RWPE1 (cell line): ENCODE data around the gene ATP5ME.
"Not testable (repeated sequence)": the region's sequence is repeated elsewhere in the genome, so short reads cannot be mapped to it uniquely, and the experiment has no call there.

Experiments
- CTCF ChIA-PET: fragments of 350-600 bp; sonication (Branson Sonifier 250); formaldehyde crosslinking; extraction: SDS; loops from one replicate; lab custom pipeline; 2021; lab: Yijun Ruan, JAX
- POLR2A ChIA-PET: fragments of 400-600 bp; formaldehyde crosslinking; extraction: SDS; loops from one replicate; lab custom pipeline; 2020; ENCODE audit warnings: antibody characterized with exemption; ENCODE audit not compliant: low non-redundant PET; lab: Yijun Ruan, JAX
- DNase-seq: peaks from one replicate; pipeline ENCODE4 v3.0.0; 2012; ENCODE audit warnings: low spot score
- H3K27ac ChIP-seq: fragments of 450-650 bp; 2 replicates; pipeline ENCODE4 v1.5.1; 2017
- TF ChIP-seq, protein P1 (sequence below): fragments of 450-650 bp; conservative IDR thresholded peaks from 2 replicates; pipeline ENCODE4 v1.5.1; 2017; ENCODE audit warnings: low read depth, mild to moderate bottlenecking

Gene ATP5ME

DNA sequence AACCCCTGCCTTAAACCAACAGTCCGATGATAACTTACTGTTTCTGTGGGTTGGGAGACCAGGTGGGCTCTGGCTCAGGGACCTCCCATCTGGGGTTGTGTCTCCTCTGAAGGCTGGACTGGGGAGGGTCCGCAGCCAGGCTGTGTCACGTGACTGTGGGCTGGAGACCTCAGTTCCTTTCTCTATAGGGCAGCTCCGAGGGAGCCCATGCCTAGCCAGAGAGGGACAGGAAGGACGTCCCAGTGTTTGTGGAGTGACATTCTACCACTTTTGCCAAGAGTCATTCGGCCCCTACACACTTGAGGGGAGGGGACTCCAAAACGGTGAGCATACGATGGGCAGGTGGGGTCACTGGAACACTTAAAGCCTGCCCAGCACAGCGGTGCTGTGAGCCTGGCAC lies 36.0 kb upstream of the ATP5ME start:
- POLR2A ChIA-PET = no interaction called here
- DNase-seq = no peak
- H3K27ac ChIP-seq = peak overlapping the region; percentile 13; the same call in 1 of the 2 replicates
- TF ChIP-seq, protein P1, sequence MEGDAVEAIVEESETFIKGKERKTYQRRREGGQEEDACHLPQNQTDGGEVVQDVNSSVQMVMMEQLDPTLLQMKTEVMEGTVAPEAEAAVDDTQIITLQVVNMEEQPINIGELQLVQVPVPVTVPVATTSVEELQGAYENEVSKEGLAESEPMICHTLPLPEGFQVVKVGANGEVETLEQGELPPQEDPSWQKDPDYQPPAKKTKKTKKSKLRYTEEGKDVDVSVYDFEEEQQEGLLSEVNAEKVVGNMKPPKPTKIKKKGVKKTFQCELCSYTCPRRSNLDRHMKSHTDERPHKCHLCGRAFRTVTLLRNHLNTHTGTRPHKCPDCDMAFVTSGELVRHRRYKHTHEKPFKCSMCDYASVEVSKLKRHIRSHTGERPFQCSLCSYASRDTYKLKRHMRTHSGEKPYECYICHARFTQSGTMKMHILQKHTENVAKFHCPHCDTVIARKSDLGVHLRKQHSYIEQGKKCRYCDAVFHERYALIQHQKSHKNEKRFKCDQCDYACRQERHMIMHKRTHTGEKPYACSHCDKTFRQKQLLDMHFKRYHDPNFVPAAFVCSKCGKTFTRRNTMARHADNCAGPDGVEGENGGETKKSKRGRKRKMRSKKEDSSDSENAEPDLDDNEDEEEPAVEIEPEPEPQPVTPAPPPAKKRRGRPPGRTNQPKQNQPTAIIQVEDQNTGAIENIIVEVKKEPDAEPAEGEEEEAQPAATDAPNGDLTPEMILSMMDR = no peak
- CTCF ChIA-PET = no interaction called here

DNA sequence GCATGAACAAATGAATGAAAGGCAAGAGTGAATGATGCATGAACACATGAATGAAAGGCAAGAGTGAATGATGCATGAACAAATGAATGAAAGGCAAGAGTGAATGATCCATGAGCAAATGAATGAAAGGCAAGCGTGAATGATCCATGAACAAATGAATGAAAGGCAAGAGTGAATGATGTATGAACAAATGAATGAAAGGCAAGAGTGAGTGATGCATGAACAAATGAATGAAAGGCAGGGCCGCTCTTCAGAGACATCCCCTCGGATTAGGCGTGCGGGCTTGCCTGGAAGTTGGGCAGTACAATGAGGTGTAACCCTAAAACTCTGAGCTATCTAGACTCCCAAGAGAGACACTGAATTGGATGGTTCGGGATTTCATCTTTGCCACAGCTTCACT lies 35.3 kb upstream of the ATP5ME start:
- TF ChIP-seq, protein P1 = no peak
- CTCF ChIA-PET = no interaction called here
- DNase-seq = no peak
- no peak overlapping the region for H3K27ac ChIP-seq
- POLR2A ChIA-PET = no interaction called here

DNA sequence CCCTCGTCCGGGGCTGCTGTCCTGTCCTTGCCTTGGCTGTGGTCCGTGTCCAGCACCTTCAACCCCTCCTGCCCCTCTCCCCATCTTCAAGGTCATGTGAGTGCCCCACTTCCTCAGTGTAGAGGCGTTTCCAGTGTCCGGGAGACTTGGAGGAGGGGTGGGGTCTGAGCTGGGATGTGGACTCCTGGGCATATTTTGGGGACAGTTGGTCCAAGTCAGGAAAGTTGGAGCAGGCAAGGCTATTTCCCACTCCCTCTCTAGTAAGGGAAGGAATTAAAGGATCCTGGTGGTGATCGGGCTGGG lies 34.5 kb upstream of the ATP5ME start:
- no peak for DNase-seq
- ChIA-PET CTCF (no interaction called here), POLR2A (no interaction called here)
- TF ChIP-seq, protein P1 = no peak
- peak overlapping the region; percentile 33 for H3K27ac ChIP-seq

DNA sequence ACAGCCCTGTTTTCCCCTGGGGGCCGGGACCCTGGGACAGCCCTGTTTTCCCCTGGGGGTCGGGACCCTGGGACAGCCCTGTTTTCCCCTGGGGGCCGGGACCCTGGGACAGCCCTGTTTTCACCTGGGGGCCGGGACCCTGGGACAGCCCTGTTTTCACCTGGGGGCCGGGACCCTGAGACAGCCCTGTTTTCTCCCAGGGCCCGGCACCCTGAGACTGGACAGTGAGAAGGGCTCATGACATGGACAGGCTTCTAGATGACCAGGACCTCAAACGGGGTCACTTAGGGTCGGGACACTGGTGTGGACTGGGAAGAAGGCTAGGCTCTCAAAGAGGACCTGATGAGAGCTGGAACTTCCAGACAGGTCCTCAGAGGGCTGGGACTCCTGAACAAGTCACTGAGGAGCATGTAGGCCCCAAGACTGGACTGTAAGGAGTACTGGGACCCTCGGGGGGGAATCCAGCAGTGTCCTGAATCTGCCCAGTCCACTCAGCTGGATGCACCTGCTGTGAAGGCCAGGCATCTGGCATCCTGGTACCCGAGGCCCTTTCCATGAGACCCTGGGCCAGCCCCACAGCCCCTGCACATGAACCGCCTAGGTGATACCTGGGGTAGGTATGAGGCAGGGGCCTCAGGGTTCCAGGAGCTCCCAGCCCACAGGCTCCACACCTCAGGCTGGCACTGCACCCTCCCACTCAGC lies 34.0 kb upstream of the ATP5ME start:
- ChIA-PET CTCF (no interaction called here), POLR2A (no interaction called here)
- DNase-seq = no peak
- TF ChIP-seq, protein P1 = no peak
- H3K27ac ChIP-seq = peak overlapping the region; percentile 33

DNA sequence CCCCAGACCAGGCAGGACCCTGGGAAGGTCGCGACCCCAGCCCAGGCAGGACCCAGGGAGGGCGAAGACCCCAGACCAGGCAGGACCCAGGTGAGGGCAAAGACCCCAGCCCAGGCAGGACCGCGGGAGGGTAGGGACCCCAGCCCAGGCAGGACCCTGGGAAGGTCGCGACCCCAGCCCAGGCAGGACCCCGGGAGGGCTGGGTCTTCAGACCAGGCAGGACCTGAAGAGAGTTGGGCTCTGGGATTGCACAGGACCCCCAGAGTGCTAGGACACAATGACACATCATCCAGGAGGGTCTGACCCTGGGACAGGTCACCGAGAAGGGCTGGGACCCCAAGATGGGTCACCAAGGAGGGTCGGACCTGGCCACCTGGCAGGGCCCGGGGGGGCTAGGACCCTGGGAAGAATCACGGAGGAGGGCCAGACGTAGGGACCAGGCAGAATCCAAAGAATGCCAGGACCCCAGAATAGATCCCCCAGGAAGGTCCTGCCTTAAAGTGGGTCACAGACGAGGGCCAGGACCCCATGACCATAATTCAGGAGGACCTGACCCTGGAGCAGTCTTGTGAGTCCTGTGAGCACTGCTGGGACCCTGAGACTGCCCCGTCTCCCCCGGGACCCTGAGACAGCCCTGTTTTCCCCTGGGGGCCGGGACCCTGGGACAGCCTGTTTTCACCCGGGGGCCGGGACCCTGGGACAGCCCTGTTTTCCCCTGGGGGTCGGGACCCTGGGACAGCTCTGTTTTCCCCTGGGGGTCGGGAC lies 32.9 kb upstream of the ATP5ME start:
- POLR2A ChIA-PET = no interaction called here
- TF ChIP-seq, protein P1 = no peak
- DNase-seq = no peak
- CTCF ChIA-PET = no interaction called here
- peak overlapping the region; percentile 29; the same call in 1 of the 2 replicates for H3K27ac ChIP-seq

DNA sequence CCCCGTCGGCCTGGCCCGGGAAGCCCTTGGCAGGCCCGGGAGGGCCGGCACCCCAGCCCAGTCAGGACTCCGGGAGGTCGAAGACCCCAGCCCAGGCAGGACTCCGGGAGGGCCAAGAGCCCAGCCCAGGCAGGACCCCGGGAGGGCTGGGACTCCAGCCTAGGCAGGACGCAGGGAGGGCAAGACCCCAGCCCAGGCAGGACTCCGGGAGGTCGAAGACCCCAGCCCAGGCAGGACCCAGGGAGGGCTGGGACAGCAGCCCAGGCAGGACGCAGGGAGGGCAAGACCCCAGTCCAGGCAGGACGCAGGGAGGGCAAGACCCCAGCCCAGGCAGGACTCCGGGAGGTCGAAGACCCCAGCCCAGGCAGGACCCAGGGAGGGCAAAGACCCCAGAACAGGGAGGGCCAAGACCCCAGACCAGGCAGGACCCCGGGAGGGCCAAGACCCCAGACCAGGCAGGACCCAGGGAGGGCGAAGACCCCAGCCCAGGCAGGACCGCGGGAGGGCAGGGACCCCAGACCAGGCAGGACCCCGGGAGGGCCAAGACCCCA lies 32.1 kb upstream of the ATP5ME start:
- DNase-seq, POLR2A ChIA-PET, CTCF ChIA-PET: not testable (repeated sequence)
- peak overlapping the region; percentile 77 for H3K27ac ChIP-seq
